Measurements from ENCODE around the gene TXNDC17.

The TXNDC17 gene

DNA sequence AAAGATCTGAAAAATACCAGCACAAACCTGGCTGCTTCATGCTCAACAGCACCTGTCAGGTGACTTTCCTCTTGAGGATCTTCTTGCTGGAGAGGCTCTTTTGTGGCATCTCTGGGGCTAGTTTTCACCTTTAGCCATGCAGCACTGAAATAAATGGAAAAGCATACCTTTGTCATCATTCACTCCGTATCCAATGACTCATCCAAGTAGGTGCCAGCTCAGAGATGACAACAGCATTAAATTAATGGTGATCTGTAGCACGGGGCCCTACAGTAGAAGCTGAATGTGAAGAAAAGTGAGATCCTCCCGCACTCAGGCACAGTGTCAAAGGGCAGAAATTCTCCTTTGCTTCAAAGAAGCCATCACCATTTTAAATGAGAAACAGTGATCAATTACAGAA lies 32.5 kb upstream of the TXNDC17 start:
- ChIA-PET CTCF (no interaction called here), POLR2A (no interaction called here)
- no peak for DNase-seq (ENCODE audit: extremely low spot score)
- TF ChIP-seq TARDBP (IDR thresholded peaks at IDR 0.05) (no peak), ELF4 (IDR thresholded peaks at IDR 0.05) (no peak), SP1 (IDR thresholded peaks at IDR 0.05) (no peak), HDGF (IDR thresholded peaks at IDR 0.05; ENCODE audit: borderline replicate concordance) (no peak), FOXM1 (IDR thresholded peaks at IDR 0.05; ENCODE audit: borderline replicate concordance) (no peak)
- TF ChIP-seq, protein P1, sequence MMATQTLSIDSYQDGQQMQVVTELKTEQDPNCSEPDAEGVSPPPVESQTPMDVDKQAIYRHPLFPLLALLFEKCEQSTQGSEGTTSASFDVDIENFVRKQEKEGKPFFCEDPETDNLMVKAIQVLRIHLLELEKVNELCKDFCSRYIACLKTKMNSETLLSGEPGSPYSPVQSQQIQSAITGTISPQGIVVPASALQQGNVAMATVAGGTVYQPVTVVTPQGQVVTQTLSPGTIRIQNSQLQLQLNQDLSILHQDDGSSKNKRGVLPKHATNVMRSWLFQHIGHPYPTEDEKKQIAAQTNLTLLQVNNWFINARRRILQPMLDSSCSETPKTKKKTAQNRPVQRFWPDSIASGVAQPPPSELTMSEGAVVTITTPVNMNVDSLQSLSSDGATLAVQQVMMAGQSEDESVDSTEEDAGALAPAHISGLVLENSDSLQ (IDR thresholded peaks at IDR 0.05): no peak

DNA sequence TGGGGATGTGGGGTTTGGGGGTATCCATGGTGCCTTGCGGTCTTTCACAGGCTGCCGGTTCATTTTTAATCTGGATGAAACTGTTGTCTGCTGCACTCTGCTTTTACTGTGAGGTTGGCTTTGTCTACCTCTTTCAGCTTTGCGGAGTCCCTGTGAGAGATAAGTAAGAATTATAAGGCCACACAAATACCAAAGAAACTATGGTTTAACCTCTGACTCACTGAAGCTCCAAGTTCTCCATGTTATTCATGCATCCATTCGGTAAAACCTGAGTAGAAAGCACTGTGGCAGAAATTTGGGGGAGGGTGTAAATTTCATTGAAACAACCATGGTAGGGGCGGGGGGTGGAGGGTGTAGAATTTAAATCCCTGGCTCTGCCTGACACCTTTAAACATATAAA lies 30.8 kb upstream of the TXNDC17 start:
- ChIA-PET POLR2A (no interaction called here), CTCF (no interaction called here)
- no peak for DNase-seq (ENCODE audit: extremely low spot score)
- TF ChIP-seq ZNF384 (IDR thresholded peaks at IDR 0.05) (no peak), NFRKB (IDR thresholded peaks at IDR 0.05) (no peak), TARDBP (IDR thresholded peaks at IDR 0.05) (no peak), BHLHE40 (IDR thresholded peaks at IDR 0.05; ENCODE audit: borderline replicate concordance) (no peak), L3MBTL2 (conservative IDR thresholded peaks at IDR 0.05) (no peak), SP1 (IDR thresholded peaks at IDR 0.05) (no peak), HDGF (IDR thresholded peaks at IDR 0.05; ENCODE audit: borderline replicate concordance) (no peak), ARNT (IDR thresholded peaks at IDR 0.05) (no peak), FOXM1 (IDR thresholded peaks at IDR 0.05; ENCODE audit: borderline replicate concordance) (no peak), LEF1 (IDR thresholded peaks at IDR 0.05; ENCODE audit: borderline replicate concordance) (no peak), ELF4 (IDR thresholded peaks at IDR 0.05) (no peak)

DNA sequence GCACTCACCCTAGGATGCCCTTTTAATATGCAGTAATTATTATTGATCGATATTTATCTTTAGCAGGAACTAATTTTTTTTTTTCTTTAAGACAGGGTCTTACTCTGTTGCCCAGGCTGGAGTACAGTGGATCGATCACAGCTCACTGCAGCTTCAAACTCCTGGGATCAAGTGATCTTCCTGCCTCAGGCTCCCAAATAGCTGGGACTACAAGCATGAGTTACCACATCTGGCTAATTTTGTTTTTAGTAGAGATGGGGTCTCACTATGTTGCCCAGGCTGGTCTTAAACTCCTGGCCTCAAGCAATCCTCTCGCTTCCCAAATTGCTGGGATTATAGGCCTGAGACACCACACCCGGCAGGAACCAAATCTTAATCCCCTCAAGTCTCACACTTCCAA lies 29.6 kb upstream of the TXNDC17 start:
- ChIA-PET CTCF (no interaction called here), POLR2A (no interaction called here)
- DNase-seq (ENCODE audit: extremely low spot score): no peak
- TF ChIP-seq ELF4 (IDR thresholded peaks at IDR 0.05): no peak
- TF ChIP-seq LEF1 (IDR thresholded peaks at IDR 0.05; ENCODE audit: borderline replicate concordance): no peak
- no peak for TF ChIP-seq FOXA1 (IDR thresholded peaks at IDR 0.05)
- TF ChIP-seq CTBP1 (IDR thresholded peaks at IDR 0.05; ENCODE audit: borderline replicate concordance): no peak
- TF ChIP-seq FOXK2 (IDR thresholded peaks at IDR 0.05): no peak
- TF ChIP-seq SP1 (IDR thresholded peaks at IDR 0.05): no peak
- TF ChIP-seq ZNF384 (IDR thresholded peaks at IDR 0.05): no peak
- TF ChIP-seq TARDBP (IDR thresholded peaks at IDR 0.05): no peak
- TF ChIP-seq, protein P1 (IDR thresholded peaks at IDR 0.05): no peak
- no peak for TF ChIP-seq FOXM1 (IDR thresholded peaks at IDR 0.05; ENCODE audit: borderline replicate concordance)
- no peak for TF ChIP-seq HDGF (IDR thresholded peaks at IDR 0.05; ENCODE audit: borderline replicate concordance)
- TF ChIP-seq ARNT (IDR thresholded peaks at IDR 0.05): no peak
- no peak for TF ChIP-seq BHLHE40 (IDR thresholded peaks at IDR 0.05; ENCODE audit: borderline replicate concordance)
- no peak for TF ChIP-seq L3MBTL2 (conservative IDR thresholded peaks at IDR 0.05)
- no peak for TF ChIP-seq NFRKB (IDR thresholded peaks at IDR 0.05)
- TF ChIP-seq SUZ12 (IDR thresholded peaks at IDR 0.05): no peak

DNA sequence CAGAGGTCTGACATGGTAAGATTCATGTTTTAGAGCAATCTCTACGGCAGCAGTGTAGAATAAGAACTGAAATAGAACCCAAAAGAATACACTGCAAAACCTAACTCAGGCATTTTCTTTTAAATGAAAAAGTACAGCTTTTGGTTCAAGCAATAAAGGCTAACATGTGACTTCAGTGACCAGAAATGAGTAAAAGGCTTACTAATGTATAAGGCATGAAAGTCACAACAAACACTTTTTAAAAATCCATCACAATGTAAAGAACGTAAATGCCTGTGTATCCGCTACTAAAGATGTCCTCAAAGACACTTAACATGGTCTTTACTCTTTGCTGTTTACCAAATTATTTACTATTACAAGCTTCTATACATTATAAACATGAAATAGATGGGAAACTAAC lies 16.9 kb upstream of the TXNDC17 start:
- no peak for DNase-seq (ENCODE audit: extremely low spot score)
- CTCF ChIA-PET: no interaction called here
- POLR2A ChIA-PET: no interaction called here
- TF ChIP-seq ELF4 (IDR thresholded peaks at IDR 0.05): no peak
- no peak for TF ChIP-seq FOXA1 (IDR thresholded peaks at IDR 0.05)
- no peak for TF ChIP-seq SP1 (IDR thresholded peaks at IDR 0.05)
- TF ChIP-seq ZNF384 (IDR thresholded peaks at IDR 0.05): no peak
- TF ChIP-seq ARNT (IDR thresholded peaks at IDR 0.05): no peak
- no peak for TF ChIP-seq CTBP1 (IDR thresholded peaks at IDR 0.05; ENCODE audit: borderline replicate concordance)
- TF ChIP-seq, protein P1 (IDR thresholded peaks at IDR 0.05): no peak
- TF ChIP-seq FOXK2 (IDR thresholded peaks at IDR 0.05): no peak
- no peak for TF ChIP-seq SUZ12 (IDR thresholded peaks at IDR 0.05)
- TF ChIP-seq BHLHE40 (IDR thresholded peaks at IDR 0.05; ENCODE audit: borderline replicate concordance): no peak
- TF ChIP-seq HDGF (IDR thresholded peaks at IDR 0.05; ENCODE audit: borderline replicate concordance): no peak
- no peak for TF ChIP-seq LEF1 (IDR thresholded peaks at IDR 0.05; ENCODE audit: borderline replicate concordance)
- no peak for TF ChIP-seq L3MBTL2 (conservative IDR thresholded peaks at IDR 0.05)
- TF ChIP-seq TARDBP (IDR thresholded peaks at IDR 0.05): no peak

GRCh38 chr17:6626616-6627015 lies 14.2 kb upstream of the TXNDC17 start:
- no peak for DNase-seq (ENCODE audit: extremely low spot score)
- TF ChIP-seq ARNT (IDR thresholded peaks at IDR 0.05): no peak
- TF ChIP-seq FOXM1 (IDR thresholded peaks at IDR 0.05; ENCODE audit: borderline replicate concordance): no peak
- no peak for TF ChIP-seq ZNF384 (IDR thresholded peaks at IDR 0.05)
- no peak for TF ChIP-seq BHLHE40 (IDR thresholded peaks at IDR 0.05; ENCODE audit: borderline replicate concordance)
- no peak for TF ChIP-seq L3MBTL2 (conservative IDR thresholded peaks at IDR 0.05)
- TF ChIP-seq FOXK2 (IDR thresholded peaks at IDR 0.05): no peak
- TF ChIP-seq CTBP1 (IDR thresholded peaks at IDR 0.05; ENCODE audit: borderline replicate concordance): no peak
- TF ChIP-seq SP1 (IDR thresholded peaks at IDR 0.05): no peak
- no peak for TF ChIP-seq LEF1 (IDR thresholded peaks at IDR 0.05; ENCODE audit: borderline replicate concordance)
- TF ChIP-seq HDGF (IDR thresholded peaks at IDR 0.05; ENCODE audit: borderline replicate concordance): no peak
- no peak for TF ChIP-seq NFRKB (IDR thresholded peaks at IDR 0.05)
- TF ChIP-seq, protein P1 (IDR thresholded peaks at IDR 0.05): no peak
- TF ChIP-seq FOXA1 (IDR thresholded peaks at IDR 0.05): no peak
- CTCF ChIA-PET: no interaction called here
- POLR2A ChIA-PET: no interaction called here

DNA sequence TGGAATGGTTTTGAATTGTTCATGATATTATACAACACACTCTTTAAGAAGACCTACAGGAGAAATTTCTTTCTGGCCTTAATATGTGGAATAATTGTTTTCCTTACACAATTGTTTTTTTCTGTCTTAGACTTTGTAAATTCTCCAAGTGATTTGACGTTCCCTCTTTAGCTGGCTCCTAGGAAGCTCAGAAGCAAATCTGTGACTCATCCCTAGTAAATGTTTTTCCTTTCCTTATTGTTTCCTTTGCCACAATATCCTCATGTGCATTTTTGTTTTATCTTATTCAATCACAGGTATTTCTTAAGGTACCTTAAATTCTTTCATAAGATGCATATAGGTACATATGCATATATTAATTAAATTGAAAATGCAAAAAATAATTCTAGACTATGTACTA lies 13.8 kb upstream of the TXNDC17 start:
- ChIA-PET POLR2A (no interaction called here), CTCF (no interaction called here)
- TF ChIP-seq ZNF384 (IDR thresholded peaks at IDR 0.05) (no peak), FOXM1 (IDR thresholded peaks at IDR 0.05; ENCODE audit: borderline replicate concordance) (no peak), LEF1 (IDR thresholded peaks at IDR 0.05; ENCODE audit: borderline replicate concordance) (no peak), SP1 (IDR thresholded peaks at IDR 0.05) (no peak), ELF4 (IDR thresholded peaks at IDR 0.05) (no peak), FOXA1 (IDR thresholded peaks at IDR 0.05) (no peak), SUZ12 (IDR thresholded peaks at IDR 0.05) (no peak), CTBP1 (IDR thresholded peaks at IDR 0.05; ENCODE audit: borderline replicate concordance) (no peak), HDGF (IDR thresholded peaks at IDR 0.05; ENCODE audit: borderline replicate concordance) (no peak), L3MBTL2 (conservative IDR thresholded peaks at IDR 0.05) (no peak), NFRKB (IDR thresholded peaks at IDR 0.05) (no peak), TARDBP (IDR thresholded peaks at IDR 0.05) (no peak), ARNT (IDR thresholded peaks at IDR 0.05) (no peak), FOXK2 (IDR thresholded peaks at IDR 0.05) (no peak), BHLHE40 (IDR thresholded peaks at IDR 0.05; ENCODE audit: borderline replicate concordance) (no peak)
- TF ChIP-seq, protein P1 (IDR thresholded peaks at IDR 0.05): no peak
- DNase-seq (ENCODE audit: extremely low spot score): no peak
